ENCODE measurements around the gene EFCAB8.

The EFCAB8 gene, protein sequence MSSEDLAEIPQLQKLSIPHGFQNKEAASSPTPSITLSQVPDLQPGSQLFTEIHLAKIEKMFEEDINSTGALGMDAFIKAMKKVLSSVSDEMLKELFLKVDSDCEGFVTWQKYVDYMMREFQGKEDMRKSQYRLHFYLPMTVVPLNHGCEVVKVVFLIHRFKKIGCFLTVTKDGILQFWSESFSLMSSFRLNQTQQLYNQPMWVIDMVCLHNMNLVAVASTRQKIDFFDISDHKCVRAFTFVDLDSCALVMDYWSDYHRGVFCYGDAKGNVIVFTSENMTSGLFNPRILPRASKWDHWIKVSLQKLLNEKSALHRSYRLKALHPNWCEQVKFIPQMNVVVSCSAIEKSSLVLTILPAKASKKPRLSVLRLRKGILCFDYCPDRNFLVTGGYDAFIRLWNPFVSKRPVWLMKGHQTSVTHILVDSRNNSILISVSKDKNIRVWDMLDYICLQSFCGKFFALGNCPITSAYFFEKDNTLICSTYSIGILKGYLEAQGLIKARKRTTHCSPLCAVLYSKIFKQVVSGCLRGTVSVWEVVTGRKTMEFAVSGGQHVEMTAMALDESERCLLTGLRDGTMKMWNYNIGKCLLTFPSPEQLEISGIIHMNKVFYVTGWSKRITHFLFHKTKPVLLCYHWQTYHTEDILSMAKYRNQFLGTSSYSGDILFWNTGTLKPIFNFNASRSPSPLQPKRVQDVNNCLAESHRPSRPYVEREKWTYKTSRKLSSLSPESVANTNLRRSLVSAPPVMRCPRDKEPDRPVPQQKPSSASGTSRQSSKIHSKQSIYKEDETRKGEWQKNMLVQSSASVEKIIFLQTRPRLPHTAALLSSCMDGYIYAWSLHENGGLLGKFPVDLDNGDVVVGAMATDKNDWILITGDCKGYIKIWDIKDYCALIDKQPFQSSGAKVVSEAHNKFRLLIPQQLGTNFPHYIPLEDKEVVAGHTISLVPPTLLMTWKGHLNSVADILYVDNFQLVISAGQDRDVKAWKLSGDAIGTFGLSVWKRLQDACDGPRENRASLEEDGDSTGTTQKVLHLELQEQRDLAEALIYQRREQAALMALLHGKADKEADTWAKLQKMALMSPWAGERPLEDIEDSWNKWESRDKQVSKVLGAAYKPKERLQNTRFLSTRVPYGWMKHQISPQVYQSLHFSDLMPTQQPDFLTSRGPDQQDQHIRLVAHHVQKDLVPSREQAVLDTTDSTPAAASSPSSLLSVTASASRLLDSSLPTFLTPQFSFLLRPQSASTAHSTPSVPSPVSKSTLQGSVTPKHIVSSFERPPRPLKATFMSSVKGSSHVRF

DNA sequence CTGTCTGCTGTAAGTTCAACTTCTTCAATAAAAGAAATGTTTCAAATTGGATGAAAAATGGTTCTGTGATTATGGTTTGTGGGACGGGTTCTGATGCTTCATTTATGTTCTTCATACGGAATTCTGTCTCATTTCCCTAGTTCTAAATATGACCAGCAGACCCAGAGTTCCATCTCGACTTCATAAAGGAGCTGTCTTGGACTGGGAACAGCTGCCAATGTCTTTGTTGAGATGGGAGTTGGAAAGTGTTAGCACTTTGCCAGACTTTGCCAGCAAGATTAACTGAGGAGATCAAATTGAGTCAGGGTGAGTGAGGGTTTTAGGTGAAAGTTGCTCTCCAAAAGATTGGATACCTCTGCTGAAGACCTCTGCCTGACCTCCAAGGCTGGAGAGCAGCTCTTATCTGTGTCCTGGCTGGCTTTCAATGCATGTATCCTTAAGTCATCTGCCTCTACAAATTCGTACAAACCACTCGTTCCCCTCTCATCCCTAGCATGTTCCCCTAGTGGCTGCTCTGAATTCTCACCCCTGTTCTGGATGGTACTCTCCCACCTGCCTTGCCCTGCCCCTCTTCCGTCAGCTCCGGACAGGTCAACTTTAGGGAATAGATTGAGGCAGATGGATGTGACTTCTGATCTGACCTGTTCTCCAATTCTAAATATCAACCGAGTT, at the start of gene EFCAB8:
TSS of gene EFCAB8 (plus strand) at position 223 of the 672 bp plus-strand sequence. CDS start 4,870 bp downstream, outside the sequence.
- no peak for DNase-seq

DNA sequence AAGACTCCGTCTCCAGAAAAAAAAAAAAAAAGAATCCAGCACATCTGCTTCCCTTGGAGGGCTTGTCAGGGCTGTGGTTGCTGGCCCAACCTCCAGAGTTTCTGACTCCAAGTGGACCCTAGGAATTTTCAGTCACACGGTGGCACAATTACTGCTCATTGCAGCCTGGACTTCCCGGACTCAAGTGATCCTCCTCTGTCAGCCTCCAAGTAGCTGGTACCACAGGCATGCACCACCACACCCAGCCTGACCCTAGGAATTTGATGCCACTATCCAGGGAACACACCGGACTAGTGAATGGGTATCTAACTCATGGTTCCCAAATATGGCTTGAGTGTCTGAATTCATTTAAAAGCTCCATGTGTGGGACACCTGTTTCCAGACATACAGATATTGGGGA, 48.8 kb upstream of the EFCAB8 start:
- no peak for DNase-seq

DNA sequence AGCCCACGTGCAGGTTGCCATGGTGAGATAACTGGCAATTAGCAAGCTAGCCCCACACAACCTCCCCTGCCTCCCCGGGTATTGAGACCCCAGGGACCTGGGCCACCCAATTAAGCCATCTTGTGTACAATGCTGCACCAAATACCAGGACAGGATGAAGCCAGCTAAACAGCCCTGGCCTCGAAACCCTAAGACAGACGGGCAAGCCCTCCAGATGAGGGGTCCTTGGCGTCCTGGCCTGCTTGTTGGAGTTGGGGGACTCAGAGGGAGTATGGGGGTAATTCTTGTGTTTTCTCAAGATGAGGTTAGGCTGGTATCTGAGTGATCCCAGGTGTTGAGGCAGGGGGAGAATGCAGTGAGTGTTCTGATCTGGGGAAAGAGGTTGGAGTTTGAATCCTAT, 47.8 kb upstream of the EFCAB8 start:
- no peak for DNase-seq

DNA sequence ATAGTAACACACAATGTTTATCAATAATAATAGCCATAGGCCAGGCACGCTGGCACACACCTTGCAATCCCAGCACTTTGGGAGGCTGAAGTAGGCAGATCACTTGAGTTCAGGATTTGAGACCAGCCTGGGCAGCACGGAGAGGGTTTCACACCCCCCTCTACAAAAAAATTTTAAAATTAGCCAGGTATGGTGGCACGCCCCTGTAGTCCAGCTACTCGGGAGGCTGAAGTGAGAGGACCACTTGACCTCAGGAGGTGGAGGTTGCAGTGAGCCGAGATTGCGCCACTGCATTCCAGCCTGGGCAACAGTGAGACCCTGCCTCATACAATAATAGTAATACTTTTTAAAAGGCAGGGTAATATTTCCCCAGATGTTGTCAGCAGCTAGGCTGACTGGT, 46.8 kb upstream of the EFCAB8 start:
- no peak for DNase-seq

DNA sequence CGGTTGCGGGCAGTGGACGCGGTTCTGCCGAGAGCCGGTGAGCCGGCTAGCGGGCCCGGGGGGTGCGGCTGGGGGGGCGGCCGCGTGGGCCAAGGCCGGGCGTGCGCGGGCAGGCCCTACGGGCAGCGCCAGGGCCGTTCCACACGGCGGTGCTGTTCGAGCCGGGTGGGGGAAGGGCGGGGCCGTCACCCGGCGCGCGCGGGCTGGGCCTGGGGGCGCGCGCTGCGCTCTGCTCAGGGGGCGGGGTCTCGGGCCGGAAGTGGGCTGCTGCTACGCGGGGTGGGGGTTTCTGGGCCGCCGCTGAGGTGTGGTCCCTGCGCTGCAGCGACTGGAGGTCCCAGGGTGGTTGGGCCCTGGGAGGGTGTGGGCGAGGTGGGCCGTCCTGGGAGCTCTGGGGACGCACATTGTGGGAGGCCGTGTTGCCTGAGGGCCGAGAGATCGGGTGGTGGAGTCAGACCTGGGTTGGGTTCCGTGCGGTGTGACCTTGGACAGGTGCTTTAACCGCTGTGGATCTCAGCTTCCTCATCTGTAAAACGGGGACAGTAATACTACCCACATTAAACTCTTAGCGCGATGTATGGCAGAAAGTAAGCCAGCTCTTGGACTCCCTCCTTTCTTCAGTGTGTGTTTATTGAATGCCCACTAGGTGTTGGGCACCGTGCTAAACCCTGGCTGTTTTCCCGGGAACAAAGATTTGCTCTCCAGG, 38.6 kb upstream of the EFCAB8 start:
- DNase-seq, result peak; percentile 19

DNA sequence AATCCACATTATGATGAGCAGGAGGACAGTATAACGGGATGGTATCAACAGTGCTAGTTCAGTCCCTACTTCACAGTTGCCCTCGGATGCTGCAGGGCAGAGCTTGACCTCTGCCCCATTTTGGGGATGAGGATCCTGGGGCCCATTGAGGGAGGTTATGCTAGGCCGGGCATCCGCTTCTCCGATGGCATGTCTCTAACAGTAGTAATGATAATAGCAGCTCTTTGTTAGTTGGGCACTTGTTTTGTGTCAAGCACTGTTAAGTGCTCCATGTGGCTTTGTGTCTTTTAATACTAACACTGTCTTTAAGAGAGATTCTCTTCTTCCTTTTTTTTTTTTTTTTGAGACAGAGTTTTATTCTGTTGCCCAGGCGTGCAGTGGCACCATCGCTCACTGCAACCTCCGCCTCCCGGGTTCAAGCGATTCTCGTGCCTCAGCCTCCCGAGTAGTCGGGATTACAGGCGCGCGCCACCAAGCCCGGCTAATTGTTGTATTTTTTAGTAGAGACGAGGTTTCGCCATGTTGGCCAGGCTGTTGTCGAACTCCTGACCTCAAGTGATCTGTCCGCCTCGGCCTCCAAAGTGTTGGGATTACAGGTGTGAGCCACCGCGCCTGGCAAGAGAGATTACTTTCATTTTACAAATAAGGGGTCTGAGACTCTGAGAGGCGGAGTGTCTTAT, 37.9 kb upstream of the EFCAB8 start:
- no peak for DNase-seq

DNA sequence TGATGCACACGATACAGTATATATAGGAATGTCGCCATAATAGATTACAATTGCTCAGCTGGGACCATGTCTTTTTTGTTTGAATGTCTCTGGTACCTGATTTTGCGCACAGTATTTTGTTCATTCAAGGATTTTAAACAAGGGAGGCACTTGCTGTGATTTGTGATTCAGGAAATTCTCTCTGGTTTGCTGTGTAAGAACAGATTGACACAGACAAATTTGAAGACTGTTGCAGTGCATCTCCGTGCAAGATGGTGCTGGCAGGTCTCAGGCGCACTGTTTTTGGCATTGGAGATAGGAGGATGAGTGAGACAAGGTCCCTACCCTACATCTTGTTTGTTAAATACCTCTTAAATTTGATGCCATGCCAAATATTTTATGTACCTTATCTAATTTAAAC, 36.5 kb upstream of the EFCAB8 start:
- DNase-seq, result no peak

DNA sequence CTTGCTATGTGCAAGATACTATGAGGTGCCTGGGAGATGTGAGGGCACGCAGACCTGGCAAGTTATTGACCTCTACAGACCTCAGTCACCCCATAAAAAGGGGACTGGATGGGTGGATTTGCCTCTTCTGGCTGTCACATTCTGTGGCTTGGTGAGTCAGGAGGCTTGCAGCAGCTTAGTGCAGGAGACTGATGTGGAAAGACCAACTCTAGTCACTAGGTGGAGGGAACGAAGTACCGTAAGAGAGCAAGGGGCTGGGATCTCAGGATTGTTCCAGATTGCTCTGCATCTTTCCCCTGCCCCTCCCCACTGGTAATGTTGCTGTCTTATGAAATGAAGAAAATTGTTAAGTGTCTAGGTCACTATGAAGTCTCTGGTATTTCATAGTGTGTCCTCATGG, 35.6 kb upstream of the EFCAB8 start:
- DNase-seq, result peak; percentile 78

DNA sequence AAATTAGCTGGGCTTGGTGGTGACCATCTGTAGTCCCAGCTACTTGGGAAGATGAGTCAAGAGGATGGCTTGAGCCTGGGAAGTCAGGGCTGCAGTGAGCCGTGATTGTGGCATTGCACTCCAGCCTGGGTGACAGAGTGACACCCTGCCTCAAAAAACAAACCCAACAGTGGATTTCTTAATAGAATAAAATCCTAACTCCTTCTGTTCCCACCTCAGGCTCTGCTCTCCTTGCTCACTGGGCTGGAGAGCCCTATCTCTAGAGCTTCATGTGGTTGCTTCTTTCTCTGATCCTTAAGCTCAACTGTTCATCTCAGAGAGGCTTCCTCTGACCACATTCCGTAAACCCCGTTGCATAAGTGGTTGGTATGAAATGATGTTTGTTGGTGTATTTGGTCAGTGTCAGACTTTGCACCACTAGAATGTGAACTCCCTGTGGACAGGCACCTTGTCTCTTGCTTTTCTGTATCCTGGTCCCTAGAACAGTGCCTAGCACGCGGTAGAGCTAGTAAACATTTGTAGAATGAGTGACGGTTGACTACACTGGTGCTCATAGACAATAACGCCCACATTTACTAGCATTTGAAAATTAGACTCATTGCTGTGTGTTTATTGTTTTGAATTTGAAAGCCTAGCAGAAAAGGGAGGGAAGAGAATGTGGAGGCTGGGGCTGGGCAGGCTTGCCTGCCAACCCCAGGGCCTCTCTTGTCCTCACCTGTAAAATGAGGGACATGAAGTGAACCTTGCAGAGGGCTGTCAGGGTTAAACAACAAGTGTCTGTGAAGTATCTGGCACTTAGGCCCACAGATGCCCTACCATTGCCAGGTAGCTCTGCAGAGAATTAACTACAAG, 34.8 kb upstream of the EFCAB8 start:
- peak; percentile 66 for DNase-seq

DNA sequence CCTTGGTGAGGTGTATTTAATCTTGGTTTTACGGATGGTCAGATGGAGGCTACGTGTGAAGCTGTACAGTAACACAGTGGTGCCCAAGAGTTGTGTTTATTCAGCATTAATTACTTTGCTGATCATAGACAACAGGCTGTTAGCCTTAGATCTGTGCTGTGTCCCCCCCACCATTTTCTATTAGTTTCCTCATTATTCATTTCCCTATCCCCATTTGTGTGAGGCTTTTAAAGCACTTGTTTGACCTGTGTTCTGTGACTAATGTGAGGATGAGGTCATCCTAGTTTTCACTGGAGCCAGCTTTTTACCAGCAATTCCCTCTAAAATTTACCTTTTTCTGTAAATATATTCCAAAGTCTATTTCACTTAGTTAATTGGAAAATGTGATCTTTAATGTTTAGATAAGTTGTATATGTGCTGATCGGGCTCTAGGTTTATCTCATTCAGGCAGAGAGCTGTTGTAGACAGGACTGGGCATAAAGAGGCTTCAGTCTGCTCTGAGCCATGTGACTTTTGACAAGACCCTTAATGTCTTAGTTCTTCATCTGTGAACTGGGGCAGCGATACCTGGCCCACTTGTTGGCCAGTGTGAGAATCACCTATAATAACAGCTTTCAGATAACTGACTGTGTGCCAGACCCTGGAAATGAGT, 30.6 kb upstream of the EFCAB8 start:
- DNase-seq, result peak; percentile 34

DNA sequence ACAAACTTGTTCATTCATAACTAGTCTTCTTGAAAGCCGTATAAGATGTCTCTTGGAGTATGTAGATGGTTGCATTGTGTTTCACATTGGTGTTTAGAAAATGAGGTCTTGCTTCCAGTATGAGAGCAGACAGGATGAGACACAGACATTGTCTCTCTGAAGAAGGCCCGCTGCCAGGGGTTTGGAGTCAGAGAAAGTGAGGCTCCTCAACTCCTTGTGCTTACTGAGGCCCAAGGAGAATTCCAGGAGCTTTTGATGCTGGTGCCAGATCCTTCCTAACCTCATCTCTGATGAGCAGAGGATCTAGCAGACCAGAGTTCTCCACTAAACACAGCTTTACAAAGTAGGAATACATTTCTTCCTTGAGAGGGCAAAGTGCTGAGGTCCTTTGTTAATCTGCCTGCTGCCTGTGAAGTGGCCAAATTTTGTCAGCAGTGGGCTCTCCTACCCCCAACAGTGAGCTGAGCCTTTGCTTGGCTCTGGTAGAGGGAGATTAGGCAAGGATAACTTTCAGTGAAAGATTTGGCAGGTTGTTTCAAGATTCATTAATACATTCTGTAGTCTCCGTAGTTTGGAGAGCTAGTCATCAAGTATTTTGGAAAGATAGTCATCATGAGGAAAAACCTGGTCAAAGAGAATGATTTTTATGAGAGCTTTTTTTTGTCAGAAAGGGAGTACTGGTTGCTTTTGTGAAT, 29.3 kb upstream of the EFCAB8 start:
- DNase-seq, result no peak

DNA sequence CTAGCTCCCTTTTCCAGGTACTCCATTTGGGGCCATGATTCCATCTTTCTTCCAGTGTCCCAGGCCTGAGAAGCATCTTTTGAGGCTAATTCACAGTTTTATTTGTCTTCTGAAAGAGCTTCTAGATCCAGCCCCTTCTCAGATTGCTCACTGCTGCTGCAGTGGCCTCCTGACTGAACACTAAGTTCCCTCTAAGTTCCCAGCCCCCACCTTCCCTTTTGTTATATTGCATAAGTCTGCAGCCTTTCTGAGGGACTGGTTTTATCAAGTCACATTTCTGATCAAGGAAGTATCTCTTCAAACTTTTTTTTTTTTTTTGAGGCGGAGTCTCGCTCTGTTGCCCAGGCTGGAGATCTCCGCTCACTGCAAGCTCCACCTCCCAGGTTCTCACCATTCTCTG, 28.3 kb upstream of the EFCAB8 start:
- DNase-seq, result peak; percentile 93

DNA sequence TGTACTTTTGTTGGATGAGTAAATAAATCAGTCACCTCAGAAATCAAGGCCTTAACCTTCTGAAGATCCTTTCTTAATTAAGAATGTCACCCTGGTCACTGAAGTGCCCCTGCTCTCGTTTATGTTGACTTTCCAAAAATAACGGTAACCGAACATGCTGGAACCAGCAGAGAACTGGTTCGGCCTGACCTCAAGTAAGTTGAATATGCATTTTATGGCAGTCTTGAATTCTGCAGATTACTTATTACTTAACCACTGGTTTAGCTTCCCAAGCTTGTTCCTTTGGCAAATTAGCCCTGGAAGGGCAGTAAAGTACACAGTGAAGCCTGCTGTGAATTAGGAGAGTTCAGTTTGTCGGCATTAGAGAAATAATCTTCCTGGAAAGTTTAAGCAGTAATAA, 26.7 kb upstream of the EFCAB8 start:
- DNase-seq, result no peak

DNA sequence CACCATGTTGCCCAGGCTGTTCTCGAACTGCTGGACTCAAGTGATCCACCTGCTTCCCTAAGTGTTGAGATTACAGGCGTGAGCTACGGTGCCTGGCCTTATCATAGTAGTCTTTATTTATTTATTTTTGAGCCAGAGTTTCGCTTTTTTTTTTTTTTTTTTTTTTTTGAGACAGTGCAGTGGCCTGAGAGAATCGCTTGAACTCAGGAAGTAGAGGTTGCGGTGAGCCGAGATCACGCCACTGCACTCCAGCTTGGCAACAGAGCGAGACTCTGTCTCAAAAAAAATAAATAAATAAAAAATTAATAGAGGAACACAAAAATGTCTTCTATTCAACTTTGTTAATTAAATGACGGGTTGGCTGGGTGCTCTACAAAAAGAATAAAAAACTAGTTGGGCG, 26.1 kb upstream of the EFCAB8 start:
- no peak for DNase-seq

DNA sequence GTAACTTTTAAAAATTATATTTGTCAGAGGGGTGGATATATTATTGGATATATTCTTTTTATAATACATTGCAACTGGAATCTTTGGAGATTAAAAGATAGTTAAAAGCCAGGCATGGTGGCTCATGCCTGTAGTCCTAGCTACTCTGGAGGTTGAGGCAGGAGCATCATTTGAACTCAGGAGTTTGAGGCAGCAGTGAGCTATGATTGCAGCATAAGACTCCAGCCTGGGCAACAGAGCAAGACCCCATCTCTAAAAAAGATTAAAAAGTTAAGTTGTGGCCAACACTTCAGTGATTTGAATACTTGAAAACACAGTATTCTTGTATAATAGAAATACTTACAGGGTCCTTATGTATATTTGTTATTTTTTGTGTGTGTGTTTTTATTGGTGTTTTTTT, 23.8 kb upstream of the EFCAB8 start:
- no peak for DNase-seq

DNA sequence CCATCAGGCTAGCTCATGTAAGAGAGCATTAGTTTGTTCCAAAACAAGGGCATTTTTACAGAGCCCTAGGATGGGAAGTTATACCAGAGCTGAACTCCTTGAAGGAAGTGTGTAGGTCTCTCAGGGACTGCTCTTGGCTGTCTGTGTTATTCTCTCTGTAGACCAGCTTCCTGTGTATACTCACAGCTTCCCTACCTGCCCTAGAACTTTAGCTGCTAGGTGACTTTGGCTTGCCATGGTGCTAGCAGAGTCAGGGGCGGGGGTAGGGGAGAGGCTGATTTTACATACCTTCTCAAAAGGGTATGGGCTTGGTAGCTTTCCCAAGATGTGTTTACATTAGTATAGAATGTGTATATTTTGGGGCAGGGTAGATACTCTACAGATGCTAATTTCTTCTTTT, 21.6 kb upstream of the EFCAB8 start:
- DNase-seq, result no peak

DNA sequence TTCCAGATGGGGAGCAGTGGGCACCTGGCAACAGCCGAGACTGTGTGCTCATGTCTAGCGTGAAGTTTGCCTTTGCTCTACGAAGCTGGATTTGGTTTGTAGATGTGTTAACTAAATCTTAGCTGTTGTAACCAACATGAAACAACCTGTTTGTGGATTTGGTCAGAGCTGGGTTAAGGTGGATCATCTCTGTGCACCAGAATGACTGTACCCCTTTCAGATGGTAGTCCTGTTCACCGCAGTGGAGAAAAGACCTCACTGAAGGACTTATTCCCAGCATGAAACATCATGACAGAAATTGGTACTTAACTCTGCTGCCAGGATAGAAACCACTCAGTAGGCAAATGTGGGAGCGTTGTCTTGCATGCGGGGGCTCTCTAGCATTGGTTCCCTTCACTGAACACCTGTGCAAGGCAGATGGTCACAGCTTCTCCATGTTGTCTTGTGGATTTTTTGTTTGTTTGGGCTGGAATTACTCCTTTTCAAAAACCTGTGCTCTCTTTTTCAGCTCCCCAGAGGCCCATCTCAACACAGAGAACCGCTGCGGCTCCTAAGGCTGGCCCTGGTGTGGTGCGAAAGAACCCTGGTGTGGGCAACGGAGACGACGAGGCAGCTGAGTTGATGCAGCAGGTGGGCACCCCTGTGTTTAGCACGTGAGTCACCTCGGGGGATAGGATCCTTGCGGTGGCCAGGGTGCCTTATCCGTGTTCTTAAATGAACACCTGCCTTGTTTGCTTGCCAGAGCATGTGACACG, 19.3 kb upstream of the EFCAB8 start:
- DNase-seq, result no peak

DNA sequence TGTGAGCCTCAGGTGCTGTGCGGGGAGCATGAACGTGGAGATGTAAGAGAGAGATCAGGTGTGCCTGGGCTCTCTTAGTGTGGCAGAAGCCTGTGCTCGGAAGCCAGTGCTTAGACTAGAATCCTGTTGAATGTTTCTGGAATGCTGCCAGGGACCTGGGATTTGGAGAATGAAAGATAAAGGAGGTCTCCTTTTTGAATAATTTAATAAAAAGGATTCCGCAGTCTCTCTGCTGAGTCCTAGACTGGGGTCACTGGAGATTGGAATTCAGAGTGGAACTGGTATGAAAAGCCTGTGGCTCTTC, 18.8 kb upstream of the EFCAB8 start:
- DNase-seq, result no peak

DNA sequence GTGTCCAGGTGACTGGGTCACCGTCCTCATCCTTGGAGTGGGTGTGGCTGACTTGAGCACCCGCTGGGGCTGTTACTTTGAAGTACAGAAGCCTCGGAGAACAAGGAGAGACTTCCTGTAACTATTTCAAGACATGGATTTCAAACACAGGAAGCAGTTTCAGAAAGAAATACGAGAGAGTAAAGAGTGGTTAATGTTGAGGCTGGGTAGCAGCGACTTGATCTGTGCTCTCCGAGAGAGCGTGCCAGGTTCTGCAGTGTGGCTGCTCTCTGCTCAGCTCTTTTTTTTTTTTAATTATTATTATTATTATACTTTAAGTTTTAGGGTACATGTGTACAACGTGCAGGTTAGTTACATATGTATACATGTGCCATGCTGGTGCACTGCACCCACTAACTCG, 17.5 kb upstream of the EFCAB8 start:
- DNase-seq, result no peak
